ENCODE measurements around the gene CDH23.

Gene CDH23

GRCh38 chr10:71551970-71552369, 155.2 kb downstream of the CDH23 start:
- DNase-seq (ENCODE audit: low spot score in 2 of 2) (no peak), ATAC-seq (no peak)
- no peak overlapping the region for H3K4me3 Mint-ChIP-seq
- no peak overlapping the region for H3K27ac Mint-ChIP-seq
- H3K36me3 Mint-ChIP-seq: no peaks in the 10 kb centered on the region
- no peaks in the 10 kb centered on the region for H3K9me3 Mint-ChIP-seq
- H3K4me1 Mint-ChIP-seq: no peaks in the 10 kb centered on the region

GRCh38 chr10:71553432-71553831, 156.7 kb downstream of the CDH23 start:
- ATAC-seq: no peak
- no peak overlapping the region for H3K4me3 Mint-ChIP-seq
- no peaks in the 10 kb centered on the region for H3K4me1 Mint-ChIP-seq
- H3K9me3 Mint-ChIP-seq: no peaks in the 10 kb centered on the region
- no peak overlapping the region for H3K27ac Mint-ChIP-seq
- no peaks in the 10 kb centered on the region for H3K36me3 Mint-ChIP-seq
- no peak for DNase-seq (ENCODE audit: low spot score in 2 of 2)

DNA sequence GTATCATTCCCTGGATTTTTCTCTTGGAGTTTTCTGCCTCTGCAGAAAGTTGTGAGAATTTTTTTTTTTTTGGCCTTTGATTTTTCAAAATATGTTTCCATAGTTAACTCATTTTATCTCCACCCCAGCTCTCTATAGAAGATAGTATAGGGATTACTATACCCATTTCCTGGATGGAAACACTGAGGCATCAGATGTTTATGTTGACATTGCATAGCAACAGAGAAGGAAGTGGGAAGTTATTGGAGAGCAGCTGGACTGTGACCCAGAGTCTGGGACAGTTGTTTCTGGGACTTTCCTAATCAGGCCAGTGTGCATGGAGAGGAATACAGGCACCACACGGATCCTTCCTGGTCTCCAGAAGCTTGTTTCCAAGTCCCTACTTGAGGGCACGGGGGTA, 158.0 kb downstream of the CDH23 start:
- H3K9me3 Mint-ChIP-seq: no peaks in the 10 kb centered on the region
- H3K36me3 Mint-ChIP-seq: no peaks in the 10 kb centered on the region
- no peak overlapping the region for H3K4me3 Mint-ChIP-seq
- H3K27ac Mint-ChIP-seq: no peak overlapping the region
- DNase-seq (ENCODE audit: low spot score in 2 of 2) (no peak), ATAC-seq (peak; percentile 38)
- no peaks in the 10 kb centered on the region for H3K4me1 Mint-ChIP-seq

DNA sequence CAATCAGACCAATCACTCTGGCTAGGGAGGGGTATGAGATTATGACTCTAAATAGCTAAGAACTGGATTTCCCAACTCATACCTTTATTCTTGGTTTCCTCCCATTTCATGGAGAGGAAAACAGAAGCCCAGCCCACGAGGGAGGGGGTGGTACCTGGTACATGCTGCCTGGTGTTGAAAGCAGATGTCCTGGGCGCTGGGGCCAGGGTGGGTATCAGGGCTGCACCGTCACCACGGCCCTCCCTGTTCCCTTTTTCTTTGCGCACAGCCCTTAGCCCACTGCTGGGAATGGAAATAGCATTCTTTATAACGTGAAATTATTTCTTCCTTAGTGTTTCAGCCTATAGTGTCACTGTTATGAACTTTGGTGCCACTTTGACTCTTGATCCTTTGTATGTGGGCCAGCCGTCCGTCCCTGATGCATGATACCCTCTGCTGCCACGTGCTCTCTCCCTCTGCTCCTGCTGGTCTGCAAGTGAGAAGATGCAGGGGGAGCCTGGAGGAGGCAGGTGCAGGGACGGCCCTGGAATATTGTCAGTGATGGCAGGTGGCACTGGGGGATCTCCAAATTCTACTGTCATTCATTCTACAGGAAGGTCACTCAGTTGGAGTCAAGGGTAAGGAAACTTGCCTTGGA, 158.5 kb downstream of the CDH23 start:
- ATAC-seq (no peak), DNase-seq (ENCODE audit: low spot score in 2 of 2) (no peak)
- Mint-ChIP-seq H3K36me3 (no peaks in the 10 kb centered on the region), H3K27ac (no peak overlapping the region), H3K4me3 (no peak overlapping the region), H3K9me3 (no peaks in the 10 kb centered on the region), H3K4me1 (no peaks in the 10 kb centered on the region)

DNA sequence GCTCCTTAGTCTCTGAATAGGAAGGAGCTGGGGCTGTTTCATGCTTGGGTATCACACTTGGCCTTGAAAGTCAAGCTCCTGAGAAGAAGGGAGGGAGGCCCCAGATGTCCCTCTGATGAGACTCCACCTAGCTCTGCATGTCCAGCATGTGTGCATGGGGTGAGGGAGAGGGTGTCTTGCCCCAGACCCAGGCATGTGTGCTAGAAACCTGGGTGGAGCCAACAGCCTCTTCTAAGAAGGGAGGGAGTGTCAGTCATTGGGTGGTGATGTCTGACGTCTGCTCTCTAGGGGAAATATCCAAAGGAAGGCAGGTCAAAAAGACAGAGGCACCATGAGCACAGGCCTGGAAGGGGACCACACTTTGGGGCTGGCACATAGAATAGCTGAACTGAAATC, 159.0 kb downstream of the CDH23 start:
- no peak overlapping the region for H3K27ac Mint-ChIP-seq
- no peak overlapping the region for H3K4me3 Mint-ChIP-seq
- ATAC-seq (no peak), DNase-seq (ENCODE audit: low spot score in 2 of 2) (no peak)
- H3K36me3 Mint-ChIP-seq: no peaks in the 10 kb centered on the region
- H3K4me1 Mint-ChIP-seq: no peaks in the 10 kb centered on the region
- no peaks in the 10 kb centered on the region for H3K9me3 Mint-ChIP-seq

DNA sequence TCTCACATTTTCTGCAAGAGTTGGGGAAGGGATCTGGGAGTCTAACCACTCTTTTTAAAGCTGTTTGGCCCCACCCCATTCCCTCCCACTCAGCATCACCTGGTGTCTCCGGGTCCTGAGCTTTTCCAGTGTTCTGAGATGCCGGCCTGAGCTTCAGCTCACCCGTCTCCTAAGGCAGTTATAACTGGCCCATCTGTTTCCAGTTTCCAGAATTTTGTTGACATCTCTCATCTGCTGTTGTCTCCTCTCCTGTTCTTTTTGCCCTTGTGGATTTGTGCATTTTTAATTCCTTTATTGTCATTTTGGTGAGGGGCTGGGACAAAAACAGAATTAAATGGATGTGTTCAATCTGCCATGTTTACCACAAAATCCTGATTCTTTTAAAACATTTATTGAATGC, 162.3 kb downstream of the CDH23 start:
- Mint-ChIP-seq H3K9me3 (no peaks in the 10 kb centered on the region), H3K36me3 (no peaks in the 10 kb centered on the region), H3K4me3 (no peak overlapping the region), H3K4me1 (no peaks in the 10 kb centered on the region), H3K27ac (no peak overlapping the region)
- DNase-seq (ENCODE audit: low spot score in 2 of 2) (no peak), ATAC-seq (no peak)

- no peak overlapping the region for H3K27ac Mint-ChIP-seq
- H3K9me3 Mint-ChIP-seq: no peaks in the 10 kb centered on the region
- ATAC-seq (no peak), DNase-seq (ENCODE audit: low spot score in 2 of 2) (no peak)
- H3K36me3 Mint-ChIP-seq: no peaks in the 10 kb centered on the region
- H3K4me3 Mint-ChIP-seq: no peak overlapping the region
- no peaks in the 10 kb centered on the region for H3K4me1 Mint-ChIP-seq
These were observed 164.4 kb downstream of the CDH23 start for GRCh38 chr10:71561003-71561574.

- Mint-ChIP-seq H3K4me3 (no peak overlapping the region), H3K27ac (no peak overlapping the region), H3K4me1 (no peaks in the 10 kb centered on the region), H3K9me3 (no peaks in the 10 kb centered on the region), H3K36me3 (no peaks in the 10 kb centered on the region)
- ATAC-seq (no peak), DNase-seq (ENCODE audit: low spot score in 2 of 2) (no peak)
These were observed 165.5 kb downstream of the CDH23 start for GRCh38 chr10:71562181-71562580.

- Mint-ChIP-seq H3K27ac (no peak overlapping the region), H3K4me1 (no peaks in the 10 kb centered on the region), H3K36me3 (no peaks in the 10 kb centered on the region), H3K4me3 (no peak overlapping the region), H3K9me3 (no peaks in the 10 kb centered on the region)
- ATAC-seq (no peak), DNase-seq (ENCODE audit: low spot score in 2 of 2) (no peak)
These were observed 166.2 kb downstream of the CDH23 start for GRCh38 chr10:71562904-71563303.

DNA sequence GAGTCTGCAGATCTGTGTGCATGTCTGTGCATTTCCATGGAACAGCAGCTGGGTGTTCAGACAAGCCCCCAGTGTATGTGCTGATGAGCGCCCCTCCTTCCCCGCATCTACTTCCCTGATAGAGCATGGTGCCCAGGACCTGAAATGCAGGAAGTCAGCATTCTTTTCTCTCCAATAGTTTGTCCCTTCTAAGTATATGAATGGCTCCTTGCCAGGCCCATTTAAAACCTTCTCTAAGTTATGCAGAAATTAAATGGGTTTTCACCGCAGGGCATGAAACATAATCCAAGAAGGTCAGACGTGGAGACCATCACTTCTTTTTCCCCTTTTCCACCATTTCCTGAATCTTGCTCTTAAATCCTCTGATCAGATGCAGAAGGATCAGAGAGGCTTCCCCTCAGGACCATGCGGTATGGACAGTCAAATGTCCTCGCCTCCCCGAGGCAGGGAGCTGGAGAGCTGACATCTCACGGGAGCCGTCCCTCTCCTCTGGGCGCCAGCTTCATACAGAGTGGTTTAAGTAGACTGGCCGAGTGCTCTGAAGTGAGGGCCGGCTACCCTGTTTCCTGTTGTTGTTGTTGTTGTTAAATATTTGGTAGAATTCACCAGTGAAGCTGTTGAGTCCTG, 167.6 kb downstream of the CDH23 start:
- H3K27ac Mint-ChIP-seq: no peak overlapping the region
- H3K4me1 Mint-ChIP-seq: no peaks in the 10 kb centered on the region
- ATAC-seq: no peak
- no peaks in the 10 kb centered on the region for H3K9me3 Mint-ChIP-seq
- no peak overlapping the region for H3K4me3 Mint-ChIP-seq
- H3K36me3 Mint-ChIP-seq: no peaks in the 10 kb centered on the region
- no peak for DNase-seq (ENCODE audit: low spot score in 2 of 2)

DNA sequence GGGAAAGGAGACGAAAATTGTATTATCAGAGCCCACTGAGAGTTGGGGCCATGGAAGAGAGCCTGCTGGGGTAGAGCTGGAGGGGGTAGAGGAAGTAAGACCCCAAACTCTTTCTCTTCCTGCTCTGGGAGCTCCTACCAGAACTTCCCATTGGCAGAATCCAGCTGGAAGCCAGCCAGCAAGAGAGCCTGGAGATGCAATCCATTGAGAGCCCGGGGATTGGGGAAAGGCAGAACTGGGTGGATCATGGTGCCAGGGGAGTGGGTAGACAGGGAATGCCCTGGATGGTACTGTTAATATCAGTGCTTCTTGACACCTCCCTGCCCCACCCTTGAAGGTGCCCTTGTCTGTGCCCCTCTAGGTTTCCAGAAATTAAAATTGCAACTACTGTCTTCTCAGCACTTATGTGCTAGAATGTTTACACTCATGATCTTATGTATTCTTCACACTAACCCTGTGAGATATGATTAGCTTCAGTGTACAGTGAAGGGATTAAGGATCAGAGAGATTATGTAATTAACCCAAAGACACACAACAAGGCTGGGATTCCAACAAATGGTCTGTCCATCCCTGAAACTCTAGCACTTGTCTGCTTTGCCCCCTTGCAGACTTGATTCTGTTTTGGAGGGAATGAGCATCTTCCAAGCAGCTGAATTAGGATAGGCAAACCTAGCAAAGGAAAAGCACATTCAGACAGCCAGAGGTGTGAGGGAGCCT, 168.7 kb downstream of the CDH23 start:
- no peaks in the 10 kb centered on the region for H3K9me3 Mint-ChIP-seq
- no peaks in the 10 kb centered on the region for H3K36me3 Mint-ChIP-seq
- DNase-seq (ENCODE audit: low spot score in 2 of 2) (no peak), ATAC-seq (no peak)
- H3K4me1 Mint-ChIP-seq: no peaks in the 10 kb centered on the region
- H3K4me3 Mint-ChIP-seq: no peak overlapping the region
- H3K27ac Mint-ChIP-seq: no peak overlapping the region

GRCh38 chr10:71567006-71567405, 170.3 kb downstream of the CDH23 start:
- H3K9me3 Mint-ChIP-seq: no peaks in the 10 kb centered on the region
- H3K27ac Mint-ChIP-seq: peak overlapping the region; percentile 29
- no peaks in the 10 kb centered on the region for H3K36me3 Mint-ChIP-seq
- no peak for ATAC-seq
- no peak overlapping the region for H3K4me3 Mint-ChIP-seq
- DNase-seq (ENCODE audit: low spot score in 2 of 2): no peak
- H3K4me1 Mint-ChIP-seq: no peaks in the 10 kb centered on the region

- Mint-ChIP-seq H3K9me3 (no peaks in the 10 kb centered on the region), H3K4me1 (no peaks in the 10 kb centered on the region), H3K27ac (no peak overlapping the region), H3K36me3 (no peaks in the 10 kb centered on the region), H3K4me3 (no peak overlapping the region)
- no peak for ATAC-seq
- DNase-seq (ENCODE audit: low spot score in 2 of 2): no peak
These were observed 172.3 kb downstream of the CDH23 start for GRCh38 chr10:71568896-71569492.

- H3K4me1 Mint-ChIP-seq: no peaks in the 10 kb centered on the region
- peak; percentile 84 to 90 for DNase-seq (ENCODE audit: low spot score in 2 of 2)
- no peaks in the 10 kb centered on the region for H3K36me3 Mint-ChIP-seq
- H3K9me3 Mint-ChIP-seq: no peaks in the 10 kb centered on the region
- H3K4me3 Mint-ChIP-seq: no peak overlapping the region
- no peak overlapping the region for H3K27ac Mint-ChIP-seq
- ATAC-seq: peak; percentile 56
These were observed 173.3 kb downstream of the CDH23 start for GRCh38 chr10:71569775-71570588.

Measured in stimulated activated effector memory CD8-positive, alpha-beta T cell treated with anti-CD3 and anti-CD28 coated beads, Interleukin-12 subunit alpha, Interleukin-12 subunit beta, amount 100 ng/mL, for 72 hours (primary cell).